Parathyroid adenoma (tissue), 2 donors: ENCODE data around the gene CCDC88A.

Experiments used
- H2AFZ ChIP-seq: fragments of 300-600 bp; sonication (generic); one replicate; pipeline ENCODE4 v1.7.0; 2017; ENCODE audit warnings: antibody characterized with exemption, mild to moderate bottlenecking
- H3K27ac ChIP-seq: fragments of 300-600 bp; sonication (generic); one replicate; pipeline ENCODE4 v1.7.0; 2017
- H3K27me3 ChIP-seq: fragments of 300-600 bp; sonication (generic); one replicate; pipeline ENCODE4 v1.7.0; 2017; ENCODE audit warnings: low read length; ENCODE audit not compliant: control insufficient read depth, insufficient read depth
- H3K36me3 ChIP-seq: fragments of 300-600 bp; sonication (generic); one replicate; pipeline ENCODE4 v1.7.0; 2017; ENCODE audit warnings: low read length; ENCODE audit not compliant: control insufficient read depth, insufficient read depth
- H3K4me1 ChIP-seq: fragments of 300-600 bp; sonication (generic); one replicate; pipeline ENCODE4 v1.7.0; 2017; ENCODE audit warnings: control low read depth
- H3K4me2 ChIP-seq: fragments of 300-600 bp; sonication (generic); one replicate; pipeline ENCODE4 v1.7.0; 2017; ENCODE audit warnings: low read length
- H3K4me3 ChIP-seq: fragments of 300-600 bp; sonication (generic); one replicate; pipeline ENCODE4 v1.7.0; 2017; ENCODE audit warnings: low read depth, low read length
- H3K79me2 ChIP-seq: fragments of 300-600 bp; sonication (generic); one replicate; pipeline ENCODE4 v1.7.0; 2017; ENCODE audit warnings: control low read depth
- H3K9ac ChIP-seq: fragments of 300-600 bp; sonication (generic); one replicate; pipeline ENCODE4 v1.7.0; 2017; ENCODE audit warnings: mild to moderate bottlenecking
- H3K9me3 ChIP-seq: fragments of 300-600 bp; sonication (generic); one replicate; pipeline ENCODE4 v1.7.0; 2017; ENCODE audit warnings: low read length; ENCODE audit not compliant: control insufficient read depth
- CTCF ChIP-seq: fragments of 300-600 bp; sonication (generic); IDR thresholded peaks from one replicate; pipeline ENCODE4 v1.7.0; 2017; ENCODE audit warnings: antibody characterized with exemption, mild to moderate bottlenecking
- donor health status: primary hyperparathyroidism.

CCDC88A gene

DNA sequence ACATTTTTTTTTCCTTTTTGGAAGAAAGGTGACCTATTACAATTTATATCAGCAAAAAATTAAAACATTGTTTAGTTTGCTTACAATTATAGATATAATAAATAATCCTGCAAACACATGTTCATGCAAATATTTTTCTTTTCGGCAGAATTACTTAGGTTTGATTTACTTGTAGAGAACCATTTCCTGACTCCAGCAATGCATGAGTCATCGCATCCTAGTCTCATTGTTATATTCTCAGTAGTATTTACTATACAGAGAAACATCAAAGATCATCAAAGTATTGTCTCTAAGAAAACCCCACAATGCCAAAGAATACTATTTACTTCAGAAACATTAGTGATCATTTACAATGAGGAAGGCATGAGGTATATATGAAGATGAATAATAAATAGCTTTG, 110.2 kb downstream of the CCDC88A start:
- no peak overlapping the region for H3K4me2 ChIP-seq
- no peak overlapping the region for H3K9ac ChIP-seq
- H3K4me3 ChIP-seq, result no peak overlapping the region
- H2AFZ ChIP-seq, result no peak overlapping the region
- no peaks in the 10 kb centered on the region for H3K79me2 ChIP-seq
- no peaks in the 10 kb centered on the region for H3K4me1 ChIP-seq
- no peaks in the 10 kb centered on the region for H3K36me3 ChIP-seq
- no peaks in the 10 kb centered on the region for H3K9me3 ChIP-seq
- no peak for TF ChIP-seq CTCF
- no peaks in the 10 kb centered on the region for H3K27me3 ChIP-seq
- H3K27ac ChIP-seq, result no peak overlapping the region

DNA sequence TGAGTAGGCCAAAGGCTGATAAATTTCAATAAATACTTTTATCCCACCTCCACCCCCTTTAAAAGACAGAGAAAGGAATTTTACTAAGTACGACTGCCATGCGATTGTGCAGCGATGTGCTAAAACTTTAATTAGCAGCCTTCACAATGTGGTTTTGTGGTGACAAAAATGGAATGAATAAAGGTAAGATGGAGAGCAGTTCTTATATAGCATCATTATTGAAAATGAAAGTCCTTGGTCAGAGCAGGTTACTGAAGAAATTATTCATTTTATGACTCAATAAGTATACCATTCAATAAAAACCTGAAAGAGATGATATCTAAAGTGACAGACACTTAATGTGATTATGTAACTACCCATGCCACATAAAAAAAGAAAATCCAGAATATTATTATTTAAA, 117.4 kb downstream of the CCDC88A start:
- H3K27ac ChIP-seq, result no peak overlapping the region
- H3K9me3 ChIP-seq, result no peaks in the 10 kb centered on the region
- H3K79me2 ChIP-seq, result no peaks in the 10 kb centered on the region
- no peak for TF ChIP-seq CTCF
- H3K36me3 ChIP-seq, result no peaks in the 10 kb centered on the region
- no peak overlapping the region for H2AFZ ChIP-seq
- H3K4me1 ChIP-seq, result no peaks in the 10 kb centered on the region
- no peak overlapping the region for H3K4me2 ChIP-seq
- H3K4me3 ChIP-seq, result no peak overlapping the region
- no peaks in the 10 kb centered on the region for H3K27me3 ChIP-seq
- no peak overlapping the region for H3K9ac ChIP-seq

DNA sequence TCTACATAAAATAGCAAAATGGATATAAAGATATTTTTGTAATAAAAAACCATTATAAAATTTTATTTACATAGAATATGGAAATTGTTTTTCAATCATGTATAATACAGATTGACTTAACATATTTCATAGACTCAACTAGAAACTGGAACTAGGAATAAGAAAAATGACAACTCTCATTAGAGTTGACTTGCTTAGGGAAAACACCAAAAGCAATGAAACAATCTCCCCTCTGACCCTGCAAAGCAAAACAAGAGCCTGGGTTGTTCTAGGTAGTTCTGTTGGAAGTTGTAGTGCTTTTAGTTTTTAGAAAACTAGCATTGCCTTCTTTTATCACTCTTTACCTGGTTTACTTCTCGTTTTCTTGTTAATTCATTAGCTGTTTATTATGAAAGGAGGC, 118.4 kb downstream of the CCDC88A start:
- H3K79me2 ChIP-seq, result no peaks in the 10 kb centered on the region
- H2AFZ ChIP-seq, result no peak overlapping the region
- H3K27ac ChIP-seq, result no peak overlapping the region
- no peak for TF ChIP-seq CTCF
- H3K36me3 ChIP-seq, result no peaks in the 10 kb centered on the region
- H3K27me3 ChIP-seq, result no peaks in the 10 kb centered on the region
- no peaks in the 10 kb centered on the region for H3K4me1 ChIP-seq
- H3K4me3 ChIP-seq, result no peak overlapping the region
- H3K9ac ChIP-seq, result no peak overlapping the region
- no peaks in the 10 kb centered on the region for H3K9me3 ChIP-seq
- H3K4me2 ChIP-seq, result no peak overlapping the region

GRCh38 chr2:55296393-55296792, 123.3 kb downstream of the CCDC88A start:
- Histone ChIP-seq H3K9me3 (no peaks in the 10 kb centered on the region), H3K9ac (no peak overlapping the region), H3K27me3 (no peaks in the 10 kb centered on the region), H3K79me2 (no peaks in the 10 kb centered on the region), H2AFZ (no peak overlapping the region), H3K4me2 (no peak overlapping the region), H3K4me1 (no peaks in the 10 kb centered on the region), H3K36me3 (no peaks in the 10 kb centered on the region), H3K4me3 (no peak overlapping the region), H3K27ac (no peak overlapping the region)
- TF ChIP-seq CTCF, result no peak

- Histone ChIP-seq H3K4me3 (no peak overlapping the region), H3K4me2 (no peak overlapping the region), H3K27ac (peak overlapping the region; percentile 90), H3K27me3 (no peaks in the 10 kb centered on the region), H3K4me1 (no peaks in the 10 kb centered on the region), H3K9me3 (no peaks in the 10 kb centered on the region), H3K79me2 (peaks cover 3% of the 10 kb centered on the region), H2AFZ (peak overlapping the region; percentile 99), H3K9ac (no peak overlapping the region), H3K36me3 (no peaks in the 10 kb centered on the region)
- no peak for TF ChIP-seq CTCF
These were observed 136.6 kb downstream of the CCDC88A start for GRCh38 chr2:55283083-55283482.
